Panc1 (cell line): ENCODE data around the gene FNDC4.

Experiments used
- CTCF ChIP-seq: fragments of 450-650 bp; IDR thresholded peaks from 2 replicates; pipeline ENCODE4 v1.5.1; 2017; ENCODE audit warnings: mild to moderate bottlenecking
- POLR2AphosphoS5 ChIP-seq: IDR thresholded peaks from 2 replicates; pipeline ENCODE4 v1.6.1; 2012; ENCODE audit warnings: mild to moderate bottlenecking, low read depth, low read length, moderate library complexity
- TF ChIP-seq, protein P1 (sequence below), 2 experiments: IDR thresholded peaks; 2 replicates each; pipeline ENCODE4 v1.6.1; 2011 to 2012; ENCODE audit warnings: low read depth in 2 of 2, control low read depth in 1 of 2, low read length in 1 of 2, mild to moderate bottlenecking in 1 of 2, moderate library complexity in 1 of 2; ENCODE audit not compliant: insufficient read depth in 1 of 2

GRCh38 chr2:27471961-27472360 lies 23.0 kb downstream of the FNDC4 start:
- TF ChIP-seq CTCF = no peak
- TF ChIP-seq POLR2AphosphoS5 = no peak
- TF ChIP-seq, protein P1, sequence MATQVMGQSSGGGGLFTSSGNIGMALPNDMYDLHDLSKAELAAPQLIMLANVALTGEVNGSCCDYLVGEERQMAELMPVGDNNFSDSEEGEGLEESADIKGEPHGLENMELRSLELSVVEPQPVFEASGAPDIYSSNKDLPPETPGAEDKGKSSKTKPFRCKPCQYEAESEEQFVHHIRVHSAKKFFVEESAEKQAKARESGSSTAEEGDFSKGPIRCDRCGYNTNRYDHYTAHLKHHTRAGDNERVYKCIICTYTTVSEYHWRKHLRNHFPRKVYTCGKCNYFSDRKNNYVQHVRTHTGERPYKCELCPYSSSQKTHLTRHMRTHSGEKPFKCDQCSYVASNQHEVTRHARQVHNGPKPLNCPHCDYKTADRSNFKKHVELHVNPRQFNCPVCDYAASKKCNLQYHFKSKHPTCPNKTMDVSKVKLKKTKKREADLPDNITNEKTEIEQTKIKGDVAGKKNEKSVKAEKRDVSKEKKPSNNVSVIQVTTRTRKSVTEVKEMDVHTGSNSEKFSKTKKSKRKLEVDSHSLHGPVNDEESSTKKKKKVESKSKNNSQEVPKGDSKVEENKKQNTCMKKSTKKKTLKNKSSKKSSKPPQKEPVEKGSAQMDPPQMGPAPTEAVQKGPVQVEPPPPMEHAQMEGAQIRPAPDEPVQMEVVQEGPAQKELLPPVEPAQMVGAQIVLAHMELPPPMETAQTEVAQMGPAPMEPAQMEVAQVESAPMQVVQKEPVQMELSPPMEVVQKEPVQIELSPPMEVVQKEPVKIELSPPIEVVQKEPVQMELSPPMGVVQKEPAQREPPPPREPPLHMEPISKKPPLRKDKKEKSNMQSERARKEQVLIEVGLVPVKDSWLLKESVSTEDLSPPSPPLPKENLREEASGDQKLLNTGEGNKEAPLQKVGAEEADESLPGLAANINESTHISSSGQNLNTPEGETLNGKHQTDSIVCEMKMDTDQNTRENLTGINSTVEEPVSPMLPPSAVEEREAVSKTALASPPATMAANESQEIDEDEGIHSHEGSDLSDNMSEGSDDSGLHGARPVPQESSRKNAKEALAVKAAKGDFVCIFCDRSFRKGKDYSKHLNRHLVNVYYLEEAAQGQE (IDR thresholded peaks at IDR 0.05; ENCODE audit: insufficient read depth in 1 of 2, low read depth in 2 of 2, low read length in 1 of 2) = no peak
